Bronchial epithelial cell (primary cell): ENCODE data around the gene CEP250. TPM values are rescaled to one million over a fixed set of nuclear protein-coding genes. Genes with fewer than 3 reads are reported as not detected.
"Not testable (repeated sequence)": the region's sequence is repeated elsewhere in the genome, so short reads cannot be mapped to it uniquely, and the experiment has no call there.

Source experiments
- DNase-seq: peaks from one replicate; pipeline ENCODE4 v3.0.0-alpha.2; 2010; ENCODE audit warnings: low read depth
- FAIRE-seq: peaks from 2 replicates; lab custom pipeline; 2011; peaks lifted over from hg19 to GRCh38; lab: Jason Lieb, UNC
- H3K27me3 ChIP-seq: 2 replicates; pipeline ENCODE4 v1.5.1; 2011; ENCODE audit warnings: low read length; ENCODE audit not compliant: control insufficient read depth, insufficient read depth
- H3K36me3 ChIP-seq: 2 replicates; pipeline ENCODE4 v1.5.1; 2011; ENCODE audit warnings: low read length; ENCODE audit not compliant: control insufficient read depth, insufficient read depth
- H3K4me3 ChIP-seq: 2 replicates; pipeline ENCODE4 v1.5.1; 2011; ENCODE audit warnings: mild to moderate bottlenecking, low read depth, low read length, control low read depth
- CTCF ChIP-seq: IDR thresholded peaks from 2 replicates; pipeline ENCODE4 v1.5.1; 2011; ENCODE audit warnings: mild to moderate bottlenecking, moderate library complexity, low read length, control low read depth, inconsistent platforms; ENCODE audit not compliant: insufficient read depth, severe bottlenecking
- total RNA-seq: library from RNA; depleted of rRNA; stranded (reverse); fragments of >200 nt; gene quantifications from 2 replicates; pipeline ENCODE4 v1.2.1, GENCODE V29; 2014

The CEP250 gene
- total RNA-seq, 1 donor from 2014 or later = 15.0 TPM

GRCh38 chr20:35547329-35547728 is 91.9 kb downstream of the CEP250 start:
- FAIRE-seq = no peak

DNA sequence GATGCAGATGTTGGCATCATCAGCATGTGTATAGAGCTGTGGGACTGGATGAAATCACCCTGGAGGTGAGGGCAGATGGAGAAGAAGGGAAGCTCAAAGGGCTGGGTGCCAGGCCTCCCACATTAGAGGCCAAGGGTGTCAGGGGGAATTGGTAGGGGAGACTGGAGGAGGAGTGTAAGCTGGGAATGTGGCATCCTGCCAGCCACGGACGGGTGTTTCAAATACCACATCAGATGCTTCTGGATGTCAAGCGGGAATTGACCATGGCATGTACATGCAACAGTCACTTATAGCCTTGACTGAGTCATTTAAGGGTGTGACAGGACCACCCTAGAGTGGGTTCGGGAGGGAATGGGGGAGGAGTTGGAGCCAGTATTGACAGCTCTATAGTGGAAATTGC is 96.1 kb downstream of the CEP250 start:
- Histone ChIP-seq H3K36me3 (peaks cover 34% of the 10 kb centered on the region), H3K27me3 (no peaks in the 10 kb centered on the region), H3K4me3 (no peak overlapping the region)
- no peak for FAIRE-seq
- DNase-seq = no peak
- TF ChIP-seq CTCF = no peak

More at GRCh38 chr20:35547329-35547728, 91.9 kb downstream of the CEP250 start:
- peaks cover 32% of the 10 kb centered on the region for H3K36me3 ChIP-seq
- TF ChIP-seq CTCF = no peak
- H3K4me3 ChIP-seq = no peak overlapping the region
- H3K27me3 ChIP-seq = no peaks in the 10 kb centered on the region
- DNase-seq = no peak

- FAIRE-seq = no peak
These were observed 97.5 kb downstream of the CEP250 start for GRCh38 chr20:35552914-35553313.

DNA sequence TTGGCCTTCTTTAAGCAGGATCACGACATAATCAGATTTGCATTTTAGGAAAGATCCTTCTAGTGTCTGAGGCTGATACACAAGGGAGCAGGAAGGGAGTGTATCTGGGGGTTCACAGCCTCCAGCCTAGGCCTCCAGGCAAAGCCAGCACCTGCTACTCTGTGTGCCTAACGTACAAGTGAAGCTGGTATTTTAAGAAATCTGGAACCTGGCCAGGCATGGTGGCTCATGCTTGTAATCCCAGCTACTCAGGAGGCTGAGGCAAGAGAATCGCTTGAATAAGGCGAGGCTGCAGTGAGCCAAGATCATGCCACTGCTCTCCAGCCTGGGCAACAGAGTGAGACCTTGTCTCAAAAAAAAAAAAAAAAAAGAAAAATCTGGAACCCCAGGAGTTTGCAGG is 100.1 kb downstream of the CEP250 start:
- not testable (repeated sequence) for H3K27me3 ChIP-seq, H3K4me3 ChIP-seq, FAIRE-seq
- H3K36me3 ChIP-seq = peaks cover 30% of the 10 kb centered on the region
- DNase-seq = peak; percentile 13

More at GRCh38 chr20:35552914-35553313, 97.5 kb downstream of the CEP250 start:
- no peak for DNase-seq
- Histone ChIP-seq H3K36me3 (peaks cover 38% of the 10 kb centered on the region), H3K4me3 (no peak overlapping the region), H3K27me3 (no peaks in the 10 kb centered on the region)
- TF ChIP-seq CTCF = no peak

GRCh38 chr20:35555951-35556645 is 100.7 kb downstream of the CEP250 start:
- no peak for TF ChIP-seq CTCF
- DNase-seq = no peak
- no peak overlapping the region for H3K4me3 ChIP-seq
- H3K36me3 ChIP-seq = peaks cover 28% of the 10 kb centered on the region
- no peak for FAIRE-seq
- no peaks in the 10 kb centered on the region for H3K27me3 ChIP-seq

GRCh38 chr20:35556871-35557270 is 101.5 kb downstream of the CEP250 start:
- H3K27me3 ChIP-seq = no peaks in the 10 kb centered on the region
- H3K36me3 ChIP-seq = peaks cover 25% of the 10 kb centered on the region
- DNase-seq = no peak
- FAIRE-seq = no peak
- TF ChIP-seq CTCF = no peak
- H3K4me3 ChIP-seq = no peak overlapping the region
